Right cardiac atrium (tissue), 5 donors: ENCODE data around the gene METTL26. TPM values are rescaled to one million over a fixed set of nuclear protein-coding genes. Genes with fewer than 3 reads are reported as not detected.

Experiments
- ATAC-seq, 2 donors: fragments of 200-7000 bp; cut with Tn5 transposase; one replicate each; pipeline versions ENCODE4 v1.8.0 to v1.9.1; 2020; ENCODE audit warnings: moderate library complexity in 2 of 2, mild to moderate bottlenecking in 1 of 2
- DNase-seq, 3 donors: peaks; one replicate each; pipeline ENCODE4 v3.0.0-alpha.2; 2020
- H3K27ac ChIP-seq: one replicate; pipeline ENCODE4 v1.5.1; 2013; ENCODE audit warnings: mild to moderate bottlenecking, low read length, control low read depth, moderate library complexity
- H3K27me3 ChIP-seq: one replicate; pipeline ENCODE4 v1.6.1; 2013; ENCODE audit not compliant: control insufficient read depth, insufficient read depth
- H3K4me1 ChIP-seq: one replicate; pipeline ENCODE4 v1.6.1; 2013; ENCODE audit warnings: low read length; ENCODE audit not compliant: control insufficient read depth, insufficient read depth
- H3K4me3 ChIP-seq: one replicate; pipeline ENCODE4 v1.5.1; 2013; ENCODE audit warnings: low read length, control low read depth
- H3K9me3 ChIP-seq: one replicate; pipeline ENCODE4 v1.6.1; 2013; ENCODE audit warnings: low read length; ENCODE audit not compliant: control insufficient read depth
- WGBS: extraction: QIAGEN DNeasy Blood & Tissue Kit; methylation state at CpG from one replicate; pipeline ENCODE4 v1.1.7; 2013; 5-methylcytosine and 5-hydroxymethylcytosine counted together
- intact Hi-C, 4 donors: fragments of 100-400 bp; cut with DNase I; formaldehyde crosslinking; loops; one replicate each; pipeline versions ENCODE4 v1.11.0 to v1.14.0; 2022 to 2023
- polyA plus RNA-seq: library from polyadenylated mRNA; stranded (reverse); fragments of 200-250 nt; gene quantifications from one replicate; pipeline ENCODE4 v1.2.3, GENCODE V29; 2013
- total RNA-seq, 4 donors: library from RNA; stranded (reverse); fragmentation: NEBNext Ultra II Directional; extraction: Animal tissue kit (Norgen Biotek cat#: 25700); gene quantifications; one replicate each; pipeline ENCODE4 v1.2.1, GENCODE V29; 2021
- donor health status: healthy with polysubstance abuse.
- donor health status: DM: no; HTN: yes; CAD: no.
- donor health status: DM: no; HTN: no; CAD: no.
- donor health status: DM: no; HTN: yes; CAD: no; lungs with severe emphysema.
- donor health status: DM: yes; HTN: yes; CAD: no.

METTL26 gene
- total and polyA plus RNA-seq, 5 donors, result 55.4 to 128 (median 56.7) TPM

GRCh38 chr16:642189-643049 lies 6.3 kb upstream of the METTL26 start:
- DNase-seq (peak in 2 of 3 donors; percentile 83 to 86), ATAC-seq (peak; percentile 11 to 41)
- no peaks in the 10 kb centered on the region for H3K9me3 ChIP-seq
- intact Hi-C loops, result no loop called here
- no peaks in the 10 kb centered on the region for H3K27me3 ChIP-seq
- H3K4me1 ChIP-seq, result peaks cover 2% of the 10 kb centered on the region
- peak overlapping the region; percentile 72 for H3K4me3 ChIP-seq
- WGBS, result 5% methylated on average over 72 of the region's 72 CpGs
- H3K27ac ChIP-seq, result peak overlapping the region; percentile 71

- ATAC-seq (peak; percentile 67 to 76), DNase-seq (peak; percentile 89 to 96 (median 96))
- WGBS, result 2% methylated on average over 81 of the region's 81 CpGs
- Histone ChIP-seq H3K4me1 (peaks cover 3% of the 10 kb centered on the region), H3K27ac (peak within 1 kb of the TSS; percentile 98), H3K9me3 (no peaks in the 10 kb centered on the region), H3K27me3 (no peaks in the 10 kb centered on the region), H3K4me3 (peak within 1 kb of the TSS; percentile 72)
- intact Hi-C loops, result no loop called here
These were observed 5.5 kb upstream of the METTL26 start, which contains the start of gene MCRIP2 for GRCh38 chr16:641326-642188. MCRIP2 (plus strand) TSS chr16:641828; CDS start chr16:641992, 164 bp downstream.

- no peaks in the 10 kb centered on the region for H3K27me3 ChIP-seq
- peak overlapping the region; percentile 72 for H3K4me3 ChIP-seq
- ATAC-seq, result no peak
- intact Hi-C loops, result no loop called here
- no peak overlapping the region for H3K27ac ChIP-seq
- H3K4me1 ChIP-seq, result peaks cover 3% of the 10 kb centered on the region
- no peak for DNase-seq
- H3K9me3 ChIP-seq, result no peaks in the 10 kb centered on the region
- 94% methylated on average over 5 of the region's 5 CpGs for WGBS
These were observed 4.5 kb upstream of the METTL26 start for GRCh38 chr16:640614-641013.

GRCh38 chr16:638836-639235 lies 2.7 kb upstream of the METTL26 start:
- DNase-seq, result peak in 1 of 3 donors; percentile 53
- intact Hi-C loops, result no loop called here
- peaks cover 5% of the 10 kb centered on the region for H3K4me1 ChIP-seq
- peak overlapping the region; percentile 14 for H3K27ac ChIP-seq
- H3K27me3 ChIP-seq, result no peaks in the 10 kb centered on the region
- H3K4me3 ChIP-seq, result no peak overlapping the region
- 80% methylated on average over 9 of the region's 9 CpGs for WGBS
- no peak for ATAC-seq
- H3K9me3 ChIP-seq, result no peaks in the 10 kb centered on the region

- Histone ChIP-seq H3K4me1 (peaks cover 5% of the 10 kb centered on the region), H3K27ac (peak overlapping the region; percentile 44), H3K4me3 (no peak overlapping the region), H3K9me3 (no peaks in the 10 kb centered on the region), H3K27me3 (no peaks in the 10 kb centered on the region)
- intact Hi-C loops, result no loop called here
- DNase-seq (peak in 1 of 3 donors; percentile 73), ATAC-seq (no peak)
- 82% methylated on average over 15 of the region's 15 CpGs for WGBS
These were observed 2.0 kb upstream of the METTL26 start for GRCh38 chr16:638034-638543.

GRCh38 chr16:637081-638018 lies 1.2 kb upstream of the METTL26 start:
- intact Hi-C loops, result no loop called here

GRCh38 chr16:635573-636205 lies 416 bp downstream of the METTL26 start:
- DNase-seq, result peak in 1 of 3 donors; percentile 78
- H3K9me3 ChIP-seq, result no peaks in the 10 kb centered on the region
- 3% methylated on average over 55 of the region's 55 CpGs for WGBS
- ATAC-seq, result no peak
- no peaks in the 10 kb centered on the region for H3K27me3 ChIP-seq
- intact Hi-C loops, result no loop called here
- no peak overlapping the region for H3K27ac ChIP-seq
- peak overlapping the region; percentile 44 for H3K4me3 ChIP-seq
- H3K4me1 ChIP-seq, result peaks cover 5% of the 10 kb centered on the region

More at GRCh38 chr16:637081-638018, 1.2 kb upstream of the METTL26 start:
- peak overlapping the region; percentile 95 for H3K27ac ChIP-seq
- no peaks in the 10 kb centered on the region for H3K9me3 ChIP-seq
- DNase-seq (peak; percentile 91 to 97 (median 96)), ATAC-seq (peak; percentile 82 to 85)
- peak overlapping the region; percentile 44 for H3K4me3 ChIP-seq
- 17% methylated on average over 53 of the region's 53 CpGs for WGBS
- peaks cover 5% of the 10 kb centered on the region for H3K4me1 ChIP-seq
- H3K27me3 ChIP-seq, result no peaks in the 10 kb centered on the region

- Histone ChIP-seq H3K4me3 (no peak overlapping the region), H3K9me3 (no peaks in the 10 kb centered on the region), H3K27me3 (no peaks in the 10 kb centered on the region), H3K4me1 (peaks cover 5% of the 10 kb centered on the region), H3K27ac (no peak overlapping the region)
- 86% methylated on average over 7 of the region's 7 CpGs for WGBS
- ATAC-seq (no peak), DNase-seq (peak in 1 of 3 donors; percentile 58)
- intact Hi-C loops, result no loop called here
These were observed 1.1 kb downstream of the METTL26 start for GRCh38 chr16:634996-635395.

GRCh38 chr16:634051-634670 lies 1.9 kb downstream of the METTL26 start:
- intact Hi-C loops, result no loop called here
- Histone ChIP-seq H3K4me3 (no peak overlapping the region), H3K4me1 (peaks cover 5% of the 10 kb centered on the region), H3K27ac (no peak overlapping the region), H3K9me3 (no peaks in the 10 kb centered on the region), H3K27me3 (no peaks in the 10 kb centered on the region)
- DNase-seq (peak in 1 of 3 donors; percentile 66), ATAC-seq (no peak)
- 90% methylated on average over 22 of the region's 22 CpGs for whole genome bisulfite sequencing
